ENCODE data around the gene FOLR2. TPM values are rescaled to one million over a fixed set of nuclear protein-coding genes. Genes with fewer than 3 reads are reported as not detected.
"Not testable (repeated sequence)": the region's sequence is repeated elsewhere in the genome, so short reads cannot be mapped to it uniquely, and the experiment has no call there.

FOLR2 gene
- polyA plus RNA-seq, 1 donor (not counting 4 experiments of a cell fraction or from before 2014, with no cell fraction given): not detected

DNA sequence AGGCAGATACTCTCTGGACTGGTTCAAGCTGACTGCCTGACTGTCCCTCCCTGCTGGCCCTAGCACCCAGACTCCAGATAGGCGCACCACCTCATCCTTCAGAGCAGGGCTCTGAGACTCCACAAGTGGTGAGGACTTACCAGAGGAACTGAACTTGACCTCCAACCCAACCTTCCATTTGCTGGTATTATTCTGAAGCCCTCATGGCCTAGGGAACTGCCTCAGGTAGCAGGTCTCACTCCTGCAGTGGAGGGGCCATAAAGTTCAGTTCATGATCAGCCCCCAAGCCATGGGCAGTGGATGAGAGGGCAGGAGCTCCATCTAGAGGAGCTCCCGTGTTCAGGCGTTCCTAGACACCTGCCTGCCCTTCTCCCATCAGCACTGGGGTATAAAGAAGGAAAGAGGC is 35.0 kb upstream of the FOLR2 start:
- H3K27ac ChIP-seq (ENCODE audit: control insufficient read depth, insufficient read depth, low read length): peak overlapping the region; percentile 44
- dilution Hi-C loops (cut with MboI; ENCODE audit: extremely low pct_ligation_motif_present, low sequenced_read_pairs); H3K27me3 ChIP-seq (ENCODE audit: control insufficient read depth, extremely low read depth, insufficient read depth, low read length); FAIRE-seq; H3K9me1 ChIP-seq (ENCODE audit: control insufficient read depth, extremely low read depth, insufficient read depth, low read length); H3K4me3 ChIP-seq (ENCODE audit: control insufficient read depth in 2 of 3, extremely low read depth in 1 of 3, insufficient read depth in 2 of 3, low read depth in 1 of 3, low read length in 3 of 3); H3K9me3 ChIP-seq (ENCODE audit: control insufficient read depth, low read depth, low read length); H4K20me1 ChIP-seq (ENCODE audit: control insufficient read depth, extremely low read depth, insufficient read depth, low read length); H3K36me3 ChIP-seq (ENCODE audit: control insufficient read depth in 2 of 2, extremely low read depth in 1 of 2, insufficient read depth in 2 of 2, low read length in 2 of 2); H3K79me2 ChIP-seq (ENCODE audit: control insufficient read depth, insufficient read depth, low read length): not testable (repeated sequence)
- peak overlapping the region; percentile 41 for H3K9ac ChIP-seq (ENCODE audit: control insufficient read depth, extremely low read depth, insufficient read depth, low read length)
- peak; percentile 33 for DNase-seq (ENCODE audit: low read depth, low spot score)
- peak; percentile 51 to 57 (median 56) for TF ChIP-seq CTCF (optimal IDR thresholded peaks at IDR 0.05 in 1 of 3, IDR thresholded peaks at IDR 0.05 in 1 of 3, conservative IDR thresholded peaks at IDR 0.05 in 1 of 3; ENCODE audit: extremely low read depth in 1 of 3, insufficient read depth in 2 of 3, low read length in 3 of 3)
- H3K4me1 ChIP-seq (ENCODE audit: control insufficient read depth, extremely low read depth, insufficient read depth, low read length): peaks cover 25% of the 10 kb centered on the region
- peak overlapping the region; percentile 49 for H2AFZ ChIP-seq (ENCODE audit: control insufficient read depth, low read length)
- peak overlapping the region; percentile 65 for H3K4me2 ChIP-seq (ENCODE audit: control insufficient read depth, extremely low read depth, insufficient read depth, low read depth, low read length)

DNA sequence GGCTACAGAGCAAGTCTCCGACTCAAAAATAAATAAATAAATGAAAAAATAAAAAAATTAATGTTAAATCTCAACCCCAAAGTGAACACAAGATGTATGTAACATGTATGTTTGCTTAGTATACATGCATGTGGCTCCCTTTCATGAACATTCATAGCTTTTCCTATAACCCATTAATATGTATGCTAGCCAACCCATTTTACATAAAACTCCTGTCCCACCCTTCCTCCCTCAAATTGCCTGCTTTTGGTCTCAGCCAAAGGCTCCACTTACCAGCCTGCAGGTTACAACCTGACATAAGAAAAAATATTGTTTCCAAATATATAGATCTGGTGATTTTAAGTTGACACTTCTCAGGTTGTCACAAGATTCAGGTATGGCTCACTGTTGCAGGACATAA is 28.3 kb upstream of the FOLR2 start:
- Histone ChIP-seq H3K4me1 (ENCODE audit: control insufficient read depth, extremely low read depth, insufficient read depth, low read length) (no peaks in the 10 kb centered on the region), H3K27ac (ENCODE audit: control insufficient read depth, insufficient read depth, low read length) (no peak overlapping the region), H3K4me2 (ENCODE audit: control insufficient read depth, extremely low read depth, insufficient read depth, low read depth, low read length) (no peak overlapping the region), H3K9me3 (ENCODE audit: control insufficient read depth, low read depth, low read length) (no peaks in the 10 kb centered on the region), H3K27me3 (ENCODE audit: control insufficient read depth, extremely low read depth, insufficient read depth, low read length) (no peaks in the 10 kb centered on the region), H3K36me3 (ENCODE audit: control insufficient read depth in 2 of 2, extremely low read depth in 1 of 2, insufficient read depth in 2 of 2, low read length in 2 of 2) (no peaks in the 10 kb centered on the region), H4K20me1 (ENCODE audit: control insufficient read depth, extremely low read depth, insufficient read depth, low read length) (no peaks in the 10 kb centered on the region), H3K4me3 (ENCODE audit: control insufficient read depth in 2 of 3, extremely low read depth in 1 of 3, insufficient read depth in 2 of 3, low read depth in 1 of 3, low read length in 3 of 3) (no peak overlapping the region), H2AFZ (ENCODE audit: control insufficient read depth, low read length) (no peak overlapping the region), H3K9me1 (ENCODE audit: control insufficient read depth, extremely low read depth, insufficient read depth, low read length) (no peaks in the 10 kb centered on the region), H3K79me2 (ENCODE audit: control insufficient read depth, insufficient read depth, low read length) (no peaks in the 10 kb centered on the region), H3K9ac (ENCODE audit: control insufficient read depth, extremely low read depth, insufficient read depth, low read length) (no peak overlapping the region)
- DNase-seq (ENCODE audit: low read depth, low spot score) (no peak), FAIRE-seq (no peak)
- dilution Hi-C loops (cut with MboI; ENCODE audit: extremely low pct_ligation_motif_present, low sequenced_read_pairs): no loop called here
- TF ChIP-seq EZH2 (IDR thresholded peaks at IDR 0.05; ENCODE audit: low read length) (no peak), CTCF (optimal IDR thresholded peaks at IDR 0.05 in 1 of 3, IDR thresholded peaks at IDR 0.05 in 1 of 3, conservative IDR thresholded peaks at IDR 0.05 in 1 of 3; ENCODE audit: extremely low read depth in 1 of 3, insufficient read depth in 2 of 3, low read length in 3 of 3) (no peak)

Measured in keratinocyte (primary cell).